HK-2 (cell line): ENCODE data around the gene MOXD1.

Source experiments
- DNase-seq: peaks from one replicate; pipeline ENCODE4 v3.0.0-alpha.2; 2018; ENCODE audit not compliant: unreplicated experiment

MOXD1 gene

GRCh38 chr6:132400883-132401617, at the start of gene MOXD1:
Gene MOXD1 (minus strand): TSS chr6:132401475. CDS start chr6:132401426, 49 bp downstream.
- DNase-seq: peak; percentile 72

DNA sequence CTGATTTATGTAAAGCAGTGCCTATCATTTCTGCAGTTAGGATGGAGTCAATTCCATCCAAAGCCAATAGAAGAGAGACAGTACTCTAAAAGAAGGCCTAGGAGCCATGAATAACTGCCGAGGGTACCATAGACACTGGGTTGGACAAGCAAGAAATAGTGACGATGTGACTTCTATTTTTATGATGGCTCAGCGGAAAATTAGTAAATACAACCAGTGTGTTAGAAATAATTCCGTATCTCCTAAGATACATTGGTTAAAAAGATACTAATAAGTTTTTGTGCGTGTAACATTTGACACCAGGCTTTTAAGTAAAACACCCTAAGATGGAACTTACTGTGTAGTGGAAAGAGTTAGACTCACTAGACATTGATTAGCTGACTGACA, 45.6 kb upstream of the MOXD1 start:
- no peak for DNase-seq

DNA sequence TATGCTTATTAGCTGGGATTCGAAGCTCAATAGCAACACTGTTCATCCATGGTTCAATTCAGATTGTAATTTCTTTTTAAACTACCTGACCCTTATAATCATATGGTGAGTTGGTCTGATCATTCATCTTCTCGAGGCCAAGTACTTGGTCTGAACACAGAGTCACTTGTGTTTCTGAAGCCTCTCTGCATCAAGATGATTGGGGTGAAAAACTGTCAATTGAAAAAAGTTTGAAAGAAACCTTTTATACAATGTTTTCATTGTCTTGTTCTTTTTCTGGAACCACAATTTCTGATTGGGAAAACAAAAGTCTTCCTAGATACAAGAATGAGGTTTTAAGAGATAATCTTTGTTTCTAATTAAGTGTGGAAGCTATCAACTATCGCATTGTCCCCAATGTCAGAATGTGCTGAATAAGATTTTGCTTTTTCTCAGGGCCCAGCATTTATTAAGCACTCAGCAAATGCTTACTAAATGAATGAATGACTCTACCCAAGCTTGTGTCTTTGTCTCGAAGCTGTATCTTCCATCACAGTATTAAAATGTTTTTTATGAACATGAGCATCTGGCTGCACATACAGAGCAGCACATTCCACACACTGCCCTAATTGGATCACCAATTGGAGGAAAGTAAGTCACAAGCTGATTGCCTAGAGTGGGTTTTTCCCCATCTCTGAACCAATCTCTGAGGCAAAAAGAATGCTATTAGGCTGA, 45.0 kb upstream of the MOXD1 start:
- no peak for DNase-seq

- peak; percentile 46 for DNase-seq
These were observed 44.1 kb upstream of the MOXD1 start for GRCh38 chr6:132445201-132445951.

DNA sequence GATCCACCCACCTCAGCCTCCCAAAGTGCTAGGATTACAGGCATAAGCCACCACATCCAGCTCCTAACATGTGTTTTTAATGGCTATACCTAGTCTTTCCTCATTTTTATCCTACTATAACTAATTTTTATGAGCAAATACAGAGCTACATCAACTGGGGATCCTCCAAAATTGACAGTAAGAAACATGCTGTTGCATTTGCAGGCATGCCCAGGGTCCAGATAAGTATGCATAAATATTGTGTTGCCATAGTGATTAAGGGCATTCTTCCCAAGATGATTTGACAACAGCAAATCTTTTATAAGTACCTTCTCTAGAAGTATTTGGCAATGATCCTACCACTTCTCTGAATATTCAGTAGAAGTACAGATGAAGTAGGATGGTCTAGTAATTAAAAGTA, 41.9 kb upstream of the MOXD1 start:
- no peak for DNase-seq

- no peak for DNase-seq
These were observed 28.8 kb upstream of the MOXD1 start for GRCh38 chr6:132430110-132430509.

- no peak for DNase-seq
These were observed 23.9 kb upstream of the MOXD1 start for GRCh38 chr6:132425176-132425575.

- DNase-seq: no peak
These were observed 22.6 kb upstream of the MOXD1 start for GRCh38 chr6:132423839-132424238.

GRCh38 chr6:132418235-132418965, 17.1 kb upstream of the MOXD1 start:
- DNase-seq: no peak

DNA sequence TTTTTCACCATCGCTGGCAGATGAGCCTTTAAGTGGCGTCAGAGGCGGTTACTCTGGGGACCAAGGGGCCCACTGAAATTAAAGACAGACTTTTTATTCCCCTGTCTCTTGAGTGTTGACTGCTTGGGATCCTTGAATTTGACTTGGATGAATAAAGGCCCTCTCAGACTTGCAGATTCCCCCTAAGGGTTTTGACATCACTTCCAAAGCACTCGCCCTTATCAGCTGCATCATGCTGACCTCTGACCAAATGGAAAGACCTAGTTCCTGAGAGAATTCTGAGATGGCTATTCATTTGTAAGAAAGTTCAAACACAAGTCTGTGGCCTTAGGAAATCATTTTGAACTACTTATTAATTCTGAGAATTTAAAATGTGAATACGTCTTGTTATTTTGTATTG, 13.5 kb upstream of the MOXD1 start:
- no peak for DNase-seq

DNA sequence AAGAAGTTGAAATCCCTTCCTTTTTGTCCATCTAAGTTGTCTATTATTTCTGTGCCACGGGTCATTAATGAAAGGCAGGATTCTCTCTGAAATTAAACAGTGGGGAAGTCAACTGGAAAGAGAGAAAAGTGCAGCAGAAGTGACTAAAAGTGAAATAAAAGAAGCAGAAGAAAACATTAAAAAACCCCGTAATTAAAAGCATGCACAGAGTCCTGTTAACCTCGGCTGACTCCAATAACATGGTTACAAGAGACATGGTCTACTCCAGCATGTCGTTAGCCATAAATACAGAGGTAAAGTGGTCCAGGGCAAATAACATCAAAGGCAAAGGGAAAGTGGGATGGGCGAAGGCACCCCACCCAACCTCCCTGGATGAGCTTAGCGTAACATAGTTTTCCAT, 13.0 kb upstream of the MOXD1 start:
- DNase-seq: no peak

- DNase-seq: no peak
These were observed 12.2 kb upstream of the MOXD1 start for GRCh38 chr6:132413499-132413802.

GRCh38 chr6:132412656-132413498, 11.6 kb upstream of the MOXD1 start:
- DNase-seq: no peak

GRCh38 chr6:132411296-132411695, 10.0 kb upstream of the MOXD1 start:
- no peak for DNase-seq

DNA sequence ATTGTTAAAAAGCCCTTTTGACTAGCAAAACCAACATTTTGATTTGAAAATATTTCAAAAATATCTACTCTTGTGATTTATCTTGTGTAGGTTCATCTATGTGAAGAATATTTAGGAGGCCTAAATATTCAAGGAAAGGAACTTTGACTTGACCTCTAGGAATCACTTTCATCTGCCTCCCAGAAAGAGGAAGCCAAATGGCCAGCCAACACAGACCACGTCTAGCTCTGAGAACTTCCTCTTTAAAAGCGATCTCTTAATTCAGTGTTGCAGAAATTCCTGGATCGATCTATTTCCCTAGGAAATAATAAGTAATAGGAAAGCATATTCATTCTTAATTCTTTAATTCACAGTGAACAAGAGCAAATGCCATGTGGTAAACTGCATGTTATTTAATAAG, 9.6 kb upstream of the MOXD1 start:
- DNase-seq: no peak

DNA sequence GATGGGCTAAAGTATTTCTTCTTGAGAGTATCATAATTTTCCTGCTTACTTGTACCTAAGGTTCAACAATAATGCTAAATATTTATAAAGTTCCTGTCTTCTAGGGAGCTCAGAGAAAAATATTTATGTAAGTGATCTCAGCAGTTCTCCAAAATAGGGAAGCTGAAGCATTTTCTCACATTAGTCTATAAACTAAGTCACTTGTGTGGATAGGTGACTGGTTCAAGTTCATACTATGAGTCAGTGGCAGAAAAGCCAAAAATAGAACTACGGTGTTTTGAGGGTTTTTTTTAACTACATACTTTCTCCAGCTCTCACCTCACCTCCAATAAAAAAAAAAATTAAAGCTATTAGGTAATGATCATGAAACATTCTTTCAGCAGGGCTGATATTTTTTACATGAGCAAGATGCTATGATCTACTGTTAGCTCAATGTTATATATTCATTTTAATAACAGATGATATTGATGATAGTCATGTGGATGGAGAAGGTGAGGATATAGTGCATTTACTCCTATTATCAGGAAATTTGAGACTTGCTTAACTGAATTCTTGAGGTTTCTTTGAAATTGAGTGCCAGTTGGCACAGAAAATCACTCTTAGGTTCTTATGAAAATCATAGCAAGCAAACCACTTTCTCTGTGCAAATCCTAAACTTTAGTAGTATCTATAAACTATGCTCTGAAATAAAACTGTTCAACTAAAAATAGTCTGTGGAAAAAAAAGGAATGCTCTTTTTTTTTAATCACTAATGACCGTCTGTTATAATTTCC, 4.1 kb upstream of the MOXD1 start:
- DNase-seq: no peak

GRCh38 chr6:132404736-132405135, 3.5 kb upstream of the MOXD1 start:
- no peak for DNase-seq

- DNase-seq: no peak
These were observed 3.1 kb upstream of the MOXD1 start for GRCh38 chr6:132404330-132404729.

DNA sequence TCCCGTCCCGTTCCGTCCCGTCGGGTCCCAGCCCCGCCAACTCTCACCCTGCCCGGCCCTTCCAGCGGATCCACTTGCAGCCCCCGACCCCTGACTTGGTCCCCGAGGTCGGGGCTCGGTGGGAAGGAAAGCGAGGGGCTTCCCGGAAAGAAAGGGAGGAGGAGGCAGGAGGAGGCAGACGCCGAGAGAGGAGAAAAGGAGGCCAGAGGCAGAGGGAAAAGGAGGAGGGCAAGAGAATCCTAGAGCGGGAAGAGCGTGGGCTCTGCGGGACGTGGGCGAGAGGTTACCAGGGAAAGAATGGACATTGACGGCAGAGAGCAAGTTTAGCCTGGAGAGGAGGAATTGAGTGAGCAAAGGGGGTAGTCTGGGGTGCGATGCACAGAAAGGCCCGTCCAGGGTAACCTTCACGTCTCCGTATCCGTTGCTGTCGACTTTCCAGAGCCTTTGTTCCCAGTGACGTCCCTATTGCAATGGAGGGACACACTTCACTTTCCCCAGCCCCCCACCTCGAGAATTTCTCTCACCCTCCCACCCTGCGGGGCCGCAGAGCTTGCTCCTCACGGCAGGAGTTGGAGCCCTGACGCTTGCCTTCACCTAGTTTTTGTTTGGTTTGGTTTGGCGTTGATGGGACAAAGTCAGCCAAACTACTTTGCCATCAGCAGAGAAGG, 477 bp upstream of the MOXD1 start:
- DNase-seq: no peak

- DNase-seq: peak; percentile 29
These were observed 756 bp downstream of the MOXD1 start for GRCh38 chr6:132400555-132400882.
